Measurements from ENCODE around the gene RAD51B. TPM values are rescaled to one million over a fixed set of nuclear protein-coding genes. Genes with fewer than 3 reads are reported as not detected.

The RAD51B gene
- total RNA-seq, 1 experiment from 2014 or later = 16.7 TPM

DNA sequence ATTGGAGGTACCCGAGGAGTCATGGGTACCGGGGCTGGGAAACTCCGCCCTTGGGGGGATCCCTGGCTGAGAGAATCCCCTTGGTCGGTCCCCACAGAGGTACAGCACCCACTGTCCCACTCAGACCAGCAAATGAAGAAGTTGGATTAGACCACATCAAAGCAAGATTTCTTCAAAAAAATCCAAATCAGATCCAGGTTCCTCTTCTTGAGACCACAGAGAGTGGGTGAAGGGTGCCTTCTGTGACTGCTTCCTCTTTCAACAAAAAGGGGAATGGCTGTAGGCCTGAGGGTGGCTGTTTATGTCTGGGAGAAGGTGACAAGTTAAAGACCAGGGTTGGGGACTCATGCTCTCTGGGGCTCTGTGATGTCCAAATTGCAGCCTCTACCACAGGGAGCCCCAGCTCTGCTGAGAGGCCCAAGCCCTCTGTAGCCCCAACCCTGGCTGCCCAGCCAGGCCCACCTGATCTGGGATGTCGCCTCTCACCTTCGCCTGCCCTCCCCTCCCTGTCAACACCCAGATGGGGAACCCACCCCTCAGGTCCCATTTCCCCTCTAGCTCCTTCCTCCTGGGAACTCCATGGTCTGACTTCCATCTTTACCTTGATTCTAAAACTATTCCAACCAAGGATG is 922.4 kb downstream of the RAD51B start:
- no peak overlapping the region for H3K4ac ChIP-seq (ENCODE audit: low read depth, low read length)
- no peak overlapping the region for H4K91ac ChIP-seq (ENCODE audit: insufficient read length, low read depth, low read length)
- H2BK120ac ChIP-seq (ENCODE audit: low read depth, low read length, poor library complexity, severe bottlenecking) = no peak overlapping the region
- no peaks in the 10 kb centered on the region for H3K9me3 ChIP-seq (ENCODE audit: control insufficient read depth, low read depth, low read length)
- no peak overlapping the region for H2BK20ac ChIP-seq (ENCODE audit: low read depth, low read length, poor library complexity, severe bottlenecking)
- Mint-ChIP-seq H3K9me3 (peaks cover 7 to 12% of the 10 kb centered on the region in 2 experiments; a peak in 4 of 5 replicates), H3K4me3 (no peak overlapping the region), H3K36me3 (ENCODE audit: insufficient read depth in 1 of 3, low read depth in 3 of 3) (peaks cover 0 to 5% (median 0%) of the 10 kb centered on the region in 3 experiments; a peak in 2 of 7 replicates), H3K4me1 (peaks cover 0 to 9% of the 10 kb centered on the region in 2 experiments), H3K27ac (no peak overlapping the region), H3K27me3 (ENCODE audit: low read depth) (peaks cover 9% of the 10 kb centered on the region)
- DNase-seq = no peak
- H3K56ac ChIP-seq (ENCODE audit: insufficient read length, low read depth, low read length) = no peak overlapping the region
- no peaks in the 10 kb centered on the region for H3K23me2 ChIP-seq (ENCODE audit: insufficient read length, low read depth, low read length, poor library complexity, severe bottlenecking)
- H3K18ac ChIP-seq (ENCODE audit: insufficient read length, low read depth, low read length) = no peak overlapping the region
- H4K8ac ChIP-seq (replicated peaks; ENCODE audit: insufficient read length, low read depth, low read length) = no peak overlapping the region
- no peak overlapping the region for H3K27ac ChIP-seq (ENCODE audit: insufficient read length, low read depth, low read length)
- no peak overlapping the region for H3K14ac ChIP-seq (ENCODE audit: insufficient read depth, low read length)
- WGBS (ENCODE audit: extremely low coverage, insufficient read length, low lambda C conversion rate) = no CpG with 5 or more reads among the region's 6 CpGs
- H3T11ph ChIP-seq (ENCODE audit: low read length) = no peak overlapping the region
- H2AK5ac ChIP-seq (ENCODE audit: insufficient read length, low read length) = no peak overlapping the region
- no peak overlapping the region for H2BK15ac ChIP-seq (ENCODE audit: low read depth, low read length)
- no peaks in the 10 kb centered on the region for H3K4me1 ChIP-seq (ENCODE audit: insufficient read depth, low read length)
- H4K5ac ChIP-seq (ENCODE audit: insufficient read length, low read depth, low read length) = no peak overlapping the region
- TF ChIP-seq, protein P1, sequence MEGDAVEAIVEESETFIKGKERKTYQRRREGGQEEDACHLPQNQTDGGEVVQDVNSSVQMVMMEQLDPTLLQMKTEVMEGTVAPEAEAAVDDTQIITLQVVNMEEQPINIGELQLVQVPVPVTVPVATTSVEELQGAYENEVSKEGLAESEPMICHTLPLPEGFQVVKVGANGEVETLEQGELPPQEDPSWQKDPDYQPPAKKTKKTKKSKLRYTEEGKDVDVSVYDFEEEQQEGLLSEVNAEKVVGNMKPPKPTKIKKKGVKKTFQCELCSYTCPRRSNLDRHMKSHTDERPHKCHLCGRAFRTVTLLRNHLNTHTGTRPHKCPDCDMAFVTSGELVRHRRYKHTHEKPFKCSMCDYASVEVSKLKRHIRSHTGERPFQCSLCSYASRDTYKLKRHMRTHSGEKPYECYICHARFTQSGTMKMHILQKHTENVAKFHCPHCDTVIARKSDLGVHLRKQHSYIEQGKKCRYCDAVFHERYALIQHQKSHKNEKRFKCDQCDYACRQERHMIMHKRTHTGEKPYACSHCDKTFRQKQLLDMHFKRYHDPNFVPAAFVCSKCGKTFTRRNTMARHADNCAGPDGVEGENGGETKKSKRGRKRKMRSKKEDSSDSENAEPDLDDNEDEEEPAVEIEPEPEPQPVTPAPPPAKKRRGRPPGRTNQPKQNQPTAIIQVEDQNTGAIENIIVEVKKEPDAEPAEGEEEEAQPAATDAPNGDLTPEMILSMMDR (conservative IDR thresholded peaks at IDR 0.05) = no peak
- H3K27me3 ChIP-seq (ENCODE audit: insufficient read depth, low read length) = no peaks in the 10 kb centered on the region
- no peak overlapping the region for H2AFZ ChIP-seq (ENCODE audit: low read length)
- no peak overlapping the region for H3K9ac ChIP-seq (ENCODE audit: extremely low read depth, insufficient read length, low read length)
- H4K20me1 ChIP-seq (ENCODE audit: control insufficient read depth, insufficient read depth, insufficient read length) = no peaks in the 10 kb centered on the region
- no peaks in the 10 kb centered on the region for H3K79me1 ChIP-seq (ENCODE audit: insufficient read depth, low read depth, low read length, poor library complexity, severe bottlenecking)
- no peaks in the 10 kb centered on the region for H3K79me2 ChIP-seq (ENCODE audit: insufficient read depth, low read length)
- no peak overlapping the region for H2BK5ac ChIP-seq (ENCODE audit: insufficient read length, low read length)
- H2BK12ac ChIP-seq (ENCODE audit: insufficient read length, low read depth, low read length) = no peak overlapping the region
- H3K4me2 ChIP-seq (ENCODE audit: insufficient read depth, insufficient read length, low read length) = no peak overlapping the region
- no peak overlapping the region for H3K23ac ChIP-seq (ENCODE audit: insufficient read length, low read depth, low read length)
